H9 (cell line): ENCODE data around the gene LMBR1. TPM values are rescaled to one million over a fixed set of nuclear protein-coding genes. Genes with fewer than 3 reads are reported as not detected.

ENCODE experiments used
- DNase-seq: peaks from one replicate; pipeline ENCODE4 v3.0.0-alpha.2; 2017
- H2AFZ ChIP-seq: one replicate; pipeline ENCODE4 v1.6.1; 2013; ENCODE audit warnings: mild to moderate bottlenecking, low read length, control low read depth, moderate library complexity
- H2AK5ac ChIP-seq: 2 replicates; pipeline ENCODE4 v1.6.1; 2013; ENCODE audit warnings: low read length, control low read depth, mixed read lengths; ENCODE audit not compliant: insufficient read length
- H2BK120ac ChIP-seq: one replicate; pipeline ENCODE4 v1.6.1; 2013; ENCODE audit warnings: low read depth, mild to moderate bottlenecking, low read length, control low read depth, inconsistent platforms; ENCODE audit not compliant: poor library complexity, severe bottlenecking
- H2BK12ac ChIP-seq: 2 replicates; pipeline ENCODE4 v1.6.1; 2013; ENCODE audit warnings: low read length, control low read depth, mixed read lengths, low read depth; ENCODE audit not compliant: insufficient read length
- H2BK15ac ChIP-seq: 2 replicates; pipeline ENCODE4 v1.6.1; 2013; ENCODE audit warnings: low read depth, low read length, control low read depth
- H2BK20ac ChIP-seq: one replicate; pipeline ENCODE4 v1.6.1; 2013; ENCODE audit warnings: low read depth, mild to moderate bottlenecking, low read length, control low read depth, inconsistent platforms; ENCODE audit not compliant: poor library complexity, severe bottlenecking
- H2BK5ac ChIP-seq: 2 replicates; pipeline ENCODE4 v1.6.1; 2013; ENCODE audit warnings: low read length, control low read depth, mixed read lengths; ENCODE audit not compliant: insufficient read length
- H3K14ac ChIP-seq: 2 replicates; pipeline ENCODE4 v1.6.1; 2013; ENCODE audit warnings: low read length, control low read depth; ENCODE audit not compliant: insufficient read depth
- H3K18ac ChIP-seq: 2 replicates; pipeline ENCODE4 v1.6.1; 2013; ENCODE audit warnings: low read depth, mild to moderate bottlenecking, mixed read lengths, low read length, control low read depth; ENCODE audit not compliant: insufficient read length
- H3K23ac ChIP-seq: 2 replicates; pipeline ENCODE4 v1.6.1; 2013; ENCODE audit warnings: low read length, control low read depth, mixed read lengths, low read depth; ENCODE audit not compliant: insufficient read length
- H3K23me2 ChIP-seq: 2 replicates; pipeline ENCODE4 v1.6.1; 2013; ENCODE audit warnings: low read depth, mild to moderate bottlenecking, mixed read lengths, low read length, control low read depth; ENCODE audit not compliant: insufficient read length, poor library complexity, severe bottlenecking
- H3K27ac ChIP-seq: 2 replicates; pipeline ENCODE4 v1.5.1; 2013; ENCODE audit warnings: low read length, control low read depth, mixed read lengths, low read depth; ENCODE audit not compliant: insufficient read length
- H3K27me3 ChIP-seq: 2 replicates; pipeline ENCODE4 v1.6.1; 2013; ENCODE audit warnings: low read length, control low read depth, inconsistent platforms; ENCODE audit not compliant: insufficient read depth
- H3K4ac ChIP-seq: 2 replicates; pipeline ENCODE4 v1.6.1; 2013; ENCODE audit warnings: low read depth, mild to moderate bottlenecking, control low read depth, inconsistent platforms, low read length, moderate library complexity
- H3K4me1 ChIP-seq: 2 replicates; pipeline ENCODE4 v1.6.1; 2013; ENCODE audit warnings: low read length, control low read depth, inconsistent platforms; ENCODE audit not compliant: insufficient read depth
- H3K4me2 ChIP-seq: 2 replicates; pipeline ENCODE4 v1.6.1; 2013; ENCODE audit warnings: low read length, control low read depth, mixed read lengths; ENCODE audit not compliant: insufficient read length, insufficient read depth
- H3K56ac ChIP-seq: 2 replicates; pipeline ENCODE4 v1.6.1; 2013; ENCODE audit warnings: low read depth, mild to moderate bottlenecking, mixed read lengths, low read length, control low read depth; ENCODE audit not compliant: insufficient read length
- H3K79me1 ChIP-seq: 2 replicates; pipeline ENCODE4 v1.6.1; 2013; ENCODE audit warnings: low read depth, mild to moderate bottlenecking, moderate library complexity, low read length, control low read depth, inconsistent platforms; ENCODE audit not compliant: insufficient read depth, poor library complexity, severe bottlenecking
- H3K79me2 ChIP-seq: 2 replicates; pipeline ENCODE4 v1.6.1; 2013; ENCODE audit warnings: low read length, control low read depth, inconsistent platforms; ENCODE audit not compliant: insufficient read depth
- H3K9ac ChIP-seq: 2 replicates; pipeline ENCODE4 v1.6.1; 2013; ENCODE audit warnings: low read length, control low read depth, mixed read lengths; ENCODE audit not compliant: insufficient read length; ENCODE audit errors: extremely low read depth
- H3K9me3 ChIP-seq: one replicate; pipeline ENCODE4 v1.6.1; 2013; ENCODE audit warnings: low read depth, low read length, inconsistent platforms; ENCODE audit not compliant: control insufficient read depth
- H3T11ph ChIP-seq: one replicate; pipeline ENCODE4 v1.6.1; 2013; ENCODE audit warnings: mild to moderate bottlenecking, low read length, control low read depth, inconsistent platforms
- H4K20me1 ChIP-seq: one replicate; pipeline ENCODE4 v1.6.1; 2013; ENCODE audit not compliant: control insufficient read depth, insufficient read length, insufficient read depth
- H4K5ac ChIP-seq: 2 replicates; pipeline ENCODE4 v1.6.1; 2013; ENCODE audit warnings: low read depth, mild to moderate bottlenecking, mixed read lengths, low read length, control low read depth; ENCODE audit not compliant: insufficient read length
- H4K8ac ChIP-seq: replicated peaks from 2 replicates; pipeline ENCODE4 v1.6.1; 2013; ENCODE audit warnings: low read length, control low read depth, mixed read lengths, low read depth; ENCODE audit not compliant: insufficient read length
- H4K91ac ChIP-seq: 2 replicates; pipeline ENCODE4 v1.6.1; 2013; ENCODE audit warnings: low read depth, mild to moderate bottlenecking, moderate library complexity, mixed read lengths, low read length, control low read depth; ENCODE audit not compliant: insufficient read length
- H3K27ac Mint-ChIP-seq, 3 experiments: 2 replicates in 2 of 3; 3 replicates in 1 of 3; pipeline ENCODE4 v1.8.0; 2020 to 2021; ENCODE audit warnings: mixed read lengths in 3 of 3, mild to moderate bottlenecking in 1 of 3, moderate library complexity in 1 of 3
- H3K27me3 Mint-ChIP-seq: 2 replicates; pipeline ENCODE4 v1.8.0; 2021; ENCODE audit warnings: low read depth, mild to moderate bottlenecking, moderate library complexity, mixed read lengths
- H3K36me3 Mint-ChIP-seq, 3 experiments: 2 replicates in 2 of 3; 3 replicates in 1 of 3; pipeline ENCODE4 v1.8.0; 2020 to 2021; ENCODE audit warnings: low read depth in 3 of 3, mixed read lengths in 3 of 3; ENCODE audit not compliant: insufficient read depth in 1 of 3
- H3K4me1 Mint-ChIP-seq, 2 experiments: 2 replicates each; pipeline ENCODE4 v1.8.0; 2020; ENCODE audit warnings: mixed read lengths in 2 of 2
- H3K4me3 Mint-ChIP-seq, 2 experiments: 2 replicates in 1 of 2; 3 replicates in 1 of 2; pipeline ENCODE4 v1.8.0; 2020 to 2021; ENCODE audit warnings: mild to moderate bottlenecking in 2 of 2, mixed read lengths in 2 of 2, moderate library complexity in 1 of 2
- H3K9me3 Mint-ChIP-seq, 2 experiments: 2 replicates in 1 of 2; 3 replicates in 1 of 2; pipeline ENCODE4 v1.8.0; 2020; ENCODE audit warnings: mild to moderate bottlenecking in 2 of 2, mixed read lengths in 2 of 2, moderate library complexity in 1 of 2
- WGBS: extraction: QIAGEN DNeasy Blood & Tissue Kit; methylation state at CpG from one replicate; pipeline ENCODE4 v1.1.7; 2013; ENCODE audit warnings: missing lambda C conversion rate, low lambda C conversion rate, mixed read lengths; ENCODE audit not compliant: insufficient read length; ENCODE audit errors: extremely low coverage; 5-methylcytosine and 5-hydroxymethylcytosine counted together
- total RNA-seq: library from RNA; stranded (reverse); gene quantifications from 2 replicates; pipeline ENCODE4 v1.2.1, GENCODE V29; 2021
- TF ChIP-seq, protein P1 (sequence below): fragments of 200-600 bp; sonication (generic); conservative IDR thresholded peaks from 3 replicates; pipeline ENCODE4 v1.8.0; 2021; ENCODE audit warnings: antibody characterized with exemption, mild to moderate bottlenecking

The LMBR1 gene
- total RNA-seq, 1 experiment from 2014 or later = 62.3 TPM

DNA sequence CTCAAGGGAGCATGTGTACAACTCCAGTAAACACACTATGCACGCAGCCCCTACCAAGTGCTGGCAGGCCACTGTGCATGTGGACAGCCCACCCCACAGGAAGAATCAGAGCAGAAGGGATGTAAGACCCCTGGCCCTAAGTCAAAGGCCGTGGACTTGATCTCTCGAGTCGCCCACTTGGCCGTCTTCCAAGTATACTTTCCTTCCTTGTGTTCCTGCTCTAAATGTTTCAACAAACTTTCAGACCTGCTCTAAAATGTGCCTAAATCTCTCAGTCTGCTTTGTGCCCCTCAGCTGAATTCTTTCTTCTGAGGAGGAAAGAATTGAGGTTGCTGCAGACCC is 35.4 kb upstream of the LMBR1 start:
- no peak overlapping the region for H2BK120ac ChIP-seq
- Mint-ChIP-seq H3K36me3 (no peaks in the 10 kb centered on the region), H3K4me3 (no peak overlapping the region), H3K9me3 (no peaks in the 10 kb centered on the region), H3K27ac (peak overlapping the region in 1 of 3 experiments; percentile 91; a peak in 1 of 7 replicates), H3K27me3 (peaks cover 12% of the 10 kb centered on the region), H3K4me1 (peaks cover 6% of the 10 kb centered on the region in 2 experiments)
- no peaks in the 10 kb centered on the region for H3K79me2 ChIP-seq
- no peaks in the 10 kb centered on the region for H3K79me1 ChIP-seq
- H2BK15ac ChIP-seq = no peak overlapping the region
- TF ChIP-seq, protein P1, sequence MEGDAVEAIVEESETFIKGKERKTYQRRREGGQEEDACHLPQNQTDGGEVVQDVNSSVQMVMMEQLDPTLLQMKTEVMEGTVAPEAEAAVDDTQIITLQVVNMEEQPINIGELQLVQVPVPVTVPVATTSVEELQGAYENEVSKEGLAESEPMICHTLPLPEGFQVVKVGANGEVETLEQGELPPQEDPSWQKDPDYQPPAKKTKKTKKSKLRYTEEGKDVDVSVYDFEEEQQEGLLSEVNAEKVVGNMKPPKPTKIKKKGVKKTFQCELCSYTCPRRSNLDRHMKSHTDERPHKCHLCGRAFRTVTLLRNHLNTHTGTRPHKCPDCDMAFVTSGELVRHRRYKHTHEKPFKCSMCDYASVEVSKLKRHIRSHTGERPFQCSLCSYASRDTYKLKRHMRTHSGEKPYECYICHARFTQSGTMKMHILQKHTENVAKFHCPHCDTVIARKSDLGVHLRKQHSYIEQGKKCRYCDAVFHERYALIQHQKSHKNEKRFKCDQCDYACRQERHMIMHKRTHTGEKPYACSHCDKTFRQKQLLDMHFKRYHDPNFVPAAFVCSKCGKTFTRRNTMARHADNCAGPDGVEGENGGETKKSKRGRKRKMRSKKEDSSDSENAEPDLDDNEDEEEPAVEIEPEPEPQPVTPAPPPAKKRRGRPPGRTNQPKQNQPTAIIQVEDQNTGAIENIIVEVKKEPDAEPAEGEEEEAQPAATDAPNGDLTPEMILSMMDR = no peak
- no peak for DNase-seq
- no peaks in the 10 kb centered on the region for H3K9me3 ChIP-seq
- H3K23ac ChIP-seq = no peak overlapping the region
- no peak overlapping the region for H4K5ac ChIP-seq
- no peak overlapping the region for H4K91ac ChIP-seq
- H3K4me1 ChIP-seq = no peaks in the 10 kb centered on the region
- WGBS = no CpG with 5 or more reads among the region's 5 CpGs
- no peaks in the 10 kb centered on the region for H3K27me3 ChIP-seq
- no peak overlapping the region for H3K4ac ChIP-seq
- H3K23me2 ChIP-seq = no peaks in the 10 kb centered on the region
- no peak overlapping the region for H3K56ac ChIP-seq
- H4K20me1 ChIP-seq = no peaks in the 10 kb centered on the region
- no peak overlapping the region for H3T11ph ChIP-seq
- no peak overlapping the region for H3K4me2 ChIP-seq
- H3K27ac ChIP-seq = no peak overlapping the region
- H2BK5ac ChIP-seq = no peak overlapping the region
- no peak overlapping the region for H3K18ac ChIP-seq
- no peak overlapping the region for H4K8ac ChIP-seq
- H3K14ac ChIP-seq = no peak overlapping the region
- H2AFZ ChIP-seq = no peak overlapping the region
- no peak overlapping the region for H2AK5ac ChIP-seq
- no peak overlapping the region for H2BK20ac ChIP-seq
- H2BK12ac ChIP-seq = no peak overlapping the region
- H3K9ac ChIP-seq = no peak overlapping the region
